Thymus (tissue), 11 donors: ENCODE results near the gene AGRP. TPM values are rescaled to one million over a fixed set of nuclear protein-coding genes. Genes with fewer than 3 reads are reported as not detected.

Source experiments
- DNase-seq, 9 donors: peaks; one replicate each; pipeline ENCODE4 v3.0.0-alpha.2; 2013; ENCODE audit warnings: low spot score in 9 of 9, low read depth in 6 of 9, missing footprints in 1 of 9
- H3K27ac ChIP-seq, 2 donors: one replicate each; pipeline ENCODE4 v1.5.1; 2013; ENCODE audit warnings: control low read depth in 1 of 2, low read depth in 1 of 2, low read length in 1 of 2, mild to moderate bottlenecking in 1 of 2, moderate library complexity in 1 of 2
- H3K27me3 ChIP-seq, 2 donors: one replicate each; pipeline ENCODE4 v1.5.1; 2013; ENCODE audit warnings: low read length in 1 of 2; ENCODE audit not compliant: control insufficient read depth in 2 of 2, insufficient read depth in 1 of 2
- H3K36me3 ChIP-seq, 2 donors: one replicate each; pipeline ENCODE4 v1.5.1; 2013; ENCODE audit warnings: low read length in 1 of 2, mild to moderate bottlenecking in 1 of 2, moderate library complexity in 1 of 2; ENCODE audit not compliant: control insufficient read depth in 2 of 2, insufficient read depth in 2 of 2
- H3K4me1 ChIP-seq, 2 donors: one replicate each; pipeline ENCODE4 v1.5.1; 2013; ENCODE audit warnings: low read length in 2 of 2; ENCODE audit not compliant: control insufficient read depth in 2 of 2, insufficient read depth in 2 of 2
- H3K4me3 ChIP-seq, 2 donors: one replicate each; pipeline ENCODE4 v1.5.1; 2013; ENCODE audit warnings: low read length in 2 of 2, control low read depth in 1 of 2, mild to moderate bottlenecking in 1 of 2
- H3K9me3 ChIP-seq, 2 donors: one replicate each; pipeline ENCODE4 v1.5.1; 2013; ENCODE audit warnings: low read length in 1 of 2, mild to moderate bottlenecking in 1 of 2; ENCODE audit not compliant: control insufficient read depth in 2 of 2, insufficient read depth in 1 of 2
- WGBS: extraction: QIAGEN DNeasy Blood & Tissue Kit; methylation state at CpG from one replicate; pipeline ENCODE4 v1.1.7; 2013; 5-methylcytosine and 5-hydroxymethylcytosine counted together
- polyA plus RNA-seq: library from polyadenylated mRNA; stranded (reverse); fragments of 200-250 nt; gene quantifications from one replicate; pipeline ENCODE4 v1.2.3, GENCODE V29; 2013
- total RNA-seq: library from RNA; stranded (reverse); fragments of 120-200 nt; gene quantifications from one replicate; pipeline ENCODE4 v1.2.4, GENCODE V29; 2013
- donor health status: healthy.

The AGRP gene
- total and polyA plus RNA-seq, 2 donors, result 0.09 to 0.87 TPM

GRCh38 chr16:67445441-67445912 lies 37.9 kb downstream of the AGRP start:
- no peak overlapping the region for H3K27ac ChIP-seq
- peaks cover 44 to 53% of the 10 kb centered on the region in 2 donors for H3K36me3 ChIP-seq
- no peaks in the 10 kb centered on the region for H3K9me3 ChIP-seq
- H3K4me3 ChIP-seq, result no peak overlapping the region
- no peaks in the 10 kb centered on the region for H3K27me3 ChIP-seq
- no peaks in the 10 kb centered on the region for H3K4me1 ChIP-seq
- WGBS, result 96% methylated on average over 3 of the region's 3 CpGs
- no peak for DNase-seq

GRCh38 chr16:67445126-67445426 lies 38.3 kb downstream of the AGRP start:
- H3K27me3 ChIP-seq, result no peaks in the 10 kb centered on the region
- H3K4me3 ChIP-seq, result no peak overlapping the region
- H3K27ac ChIP-seq, result no peak overlapping the region
- DNase-seq, result no peak
- no peaks in the 10 kb centered on the region for H3K4me1 ChIP-seq
- peaks cover 47 to 54% of the 10 kb centered on the region in 2 donors for H3K36me3 ChIP-seq
- 97% methylated on average over 7 of the region's 7 CpGs for WGBS
- no peaks in the 10 kb centered on the region for H3K9me3 ChIP-seq

- no peaks in the 10 kb centered on the region for H3K27me3 ChIP-seq
- H3K9me3 ChIP-seq, result no peaks in the 10 kb centered on the region
- peaks cover 44 to 50% of the 10 kb centered on the region in 2 donors for H3K36me3 ChIP-seq
- H3K4me3 ChIP-seq, result no peak overlapping the region
- no peak for DNase-seq
- no peaks in the 10 kb centered on the region for H3K4me1 ChIP-seq
- H3K27ac ChIP-seq, result no peak overlapping the region
- WGBS, result 95% methylated on average over 22 of the region's 22 CpGs
Observed at GRCh38 chr16:67444259-67445125, 38.9 kb downstream of the AGRP start.

GRCh38 chr16:67443265-67443664 lies 40.1 kb downstream of the AGRP start:
- Histone ChIP-seq H3K9me3 (no peaks in the 10 kb centered on the region), H3K36me3 (peaks cover 49 to 57% of the 10 kb centered on the region in 2 donors), H3K4me3 (no peak overlapping the region), H3K4me1 (no peaks in the 10 kb centered on the region), H3K27ac (no peak overlapping the region), H3K27me3 (no peaks in the 10 kb centered on the region)
- no peak for DNase-seq
- WGBS, result 96% methylated on average over 6 of the region's 6 CpGs

GRCh38 chr16:67442581-67443255 lies 40.6 kb downstream of the AGRP start:
- Histone ChIP-seq H3K9me3 (no peaks in the 10 kb centered on the region), H3K36me3 (peaks cover 54 to 62% of the 10 kb centered on the region in 2 donors), H3K4me3 (no peak overlapping the region), H3K27me3 (no peaks in the 10 kb centered on the region), H3K27ac (no peak overlapping the region), H3K4me1 (no peaks in the 10 kb centered on the region)
- no peak for DNase-seq
- 97% methylated on average over 13 of the region's 13 CpGs for whole genome bisulfite sequencing

GRCh38 chr16:67441907-67442306 lies 41.4 kb downstream of the AGRP start:
- Histone ChIP-seq H3K27me3 (no peaks in the 10 kb centered on the region), H3K36me3 (peaks cover 55 to 66% of the 10 kb centered on the region in 2 donors), H3K27ac (no peak overlapping the region), H3K4me3 (no peak overlapping the region), H3K9me3 (no peaks in the 10 kb centered on the region), H3K4me1 (no peaks in the 10 kb centered on the region)
- 92% methylated on average over 5 of the region's 5 CpGs for WGBS
- no peak for DNase-seq

GRCh38 chr16:67441271-67441753 lies 42.0 kb downstream of the AGRP start:
- H3K27me3 ChIP-seq, result no peaks in the 10 kb centered on the region
- no peak overlapping the region for H3K27ac ChIP-seq
- H3K4me1 ChIP-seq, result no peaks in the 10 kb centered on the region
- no peak overlapping the region for H3K4me3 ChIP-seq
- H3K9me3 ChIP-seq, result no peaks in the 10 kb centered on the region
- WGBS, result 77% methylated on average over 17 of the region's 17 CpGs
- no peak for DNase-seq
- peaks cover 54 to 71% of the 10 kb centered on the region in 2 donors for H3K36me3 ChIP-seq

GRCh38 chr16:67438824-67439393 lies 44.4 kb downstream of the AGRP start:
- H3K36me3 ChIP-seq, result peaks cover 49 to 62% of the 10 kb centered on the region in 2 donors
- no peak for DNase-seq
- H3K9me3 ChIP-seq, result no peaks in the 10 kb centered on the region
- H3K4me1 ChIP-seq, result no peaks in the 10 kb centered on the region
- H3K27me3 ChIP-seq, result peaks cover 0 to 3% of the 10 kb centered on the region in 2 donors
- WGBS, result 97% methylated on average over 19 of the region's 19 CpGs
- no peak overlapping the region for H3K27ac ChIP-seq
- H3K4me3 ChIP-seq, result no peak overlapping the region
